GM21576 (cell line): ENCODE data around the gene PSMB5.

ENCODE experiments used
- ATAC-seq: cut with Tn5 transposase; IDR thresholded peaks from one replicate; pipeline ENCODE4 v1.9.1; 2021; ENCODE audit warnings: mild to moderate bottlenecking, moderate library complexity; ENCODE audit not compliant: unreplicated experiment

Gene PSMB5

DNA sequence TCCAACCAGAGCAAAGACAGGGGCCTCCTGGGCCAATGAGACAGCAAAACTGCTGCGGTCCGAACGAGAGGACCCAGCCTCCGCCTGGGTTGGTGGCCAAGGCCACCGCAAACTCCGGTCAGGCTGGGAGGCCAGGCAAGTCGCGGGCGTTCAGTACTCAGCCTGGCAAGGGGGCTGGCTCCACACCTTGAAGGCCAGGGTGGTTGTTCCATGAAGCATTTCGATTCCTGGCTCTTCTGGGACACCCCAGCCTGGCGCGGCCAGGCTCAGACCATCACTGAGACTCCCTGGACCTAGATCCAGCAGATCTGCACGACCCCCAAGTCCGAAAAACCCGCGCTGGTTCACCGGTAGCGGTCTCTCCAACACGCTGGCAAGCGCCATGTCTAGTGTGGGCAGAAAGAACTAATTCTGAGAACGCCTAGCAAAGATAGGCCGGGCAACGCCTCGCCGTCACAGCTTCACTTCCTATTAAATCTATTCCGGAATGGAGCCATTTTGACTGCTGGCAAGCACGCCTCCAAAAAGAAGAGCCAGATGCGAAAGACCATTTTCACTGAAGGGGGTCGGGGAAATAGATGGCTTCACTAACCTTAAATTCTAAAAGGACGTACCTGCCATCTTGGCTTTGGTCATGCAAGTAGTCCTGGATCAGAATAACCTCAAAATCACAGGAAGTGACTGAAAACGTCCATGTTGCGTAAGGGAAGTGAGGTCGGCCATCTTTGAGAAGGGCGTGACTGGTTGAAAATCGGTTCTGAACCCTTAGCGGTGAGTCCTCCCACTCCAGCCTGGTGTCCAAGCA lies at the start of gene PSMB5:
TSS of gene PSMB5 (minus strand) at position 403 of the 805 bp plus-strand sequence. CDS start at position 384, 19 bp downstream.
- peak; percentile 92 for ATAC-seq

DNA sequence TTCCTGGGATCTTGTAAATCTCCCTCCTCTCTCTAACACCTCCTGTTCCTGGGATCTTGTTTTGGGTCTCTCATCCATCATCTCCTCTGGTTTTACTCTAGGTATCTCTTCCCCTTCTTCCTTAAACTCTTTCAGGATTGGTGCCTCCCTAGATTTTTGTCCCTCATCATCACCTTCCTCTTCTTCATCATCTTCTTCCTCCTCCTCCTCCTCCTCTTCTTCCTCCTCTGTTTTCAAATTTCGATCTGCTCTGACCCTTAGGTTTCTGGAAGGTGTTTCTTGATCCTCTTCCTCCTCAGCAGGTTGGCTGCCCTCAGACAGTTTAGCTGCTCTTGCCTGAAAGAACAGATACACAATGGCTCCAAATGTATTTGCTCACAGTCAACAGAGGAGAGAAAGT lies 45.8 kb upstream of the PSMB5 start:
- no peak for ATAC-seq

DNA sequence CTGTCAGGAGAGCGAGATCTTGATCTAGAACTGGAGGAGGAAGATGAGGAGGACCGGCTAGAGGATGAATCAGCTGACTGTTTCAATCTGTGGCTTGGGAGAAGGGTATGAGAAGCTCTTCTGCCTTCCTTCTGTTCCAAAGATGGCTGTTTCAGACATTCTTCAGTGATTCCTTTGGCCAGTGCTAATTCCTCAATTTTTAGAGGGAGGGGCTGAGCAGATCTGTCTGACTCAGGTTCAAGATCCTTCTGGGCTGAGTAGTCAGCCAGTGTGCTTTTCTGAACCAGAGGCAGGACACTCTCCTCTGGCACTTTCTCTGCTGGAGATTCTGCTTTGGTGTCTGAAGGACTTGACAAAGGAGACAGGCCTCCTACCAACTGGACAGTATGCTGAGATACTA lies 45.0 kb upstream of the PSMB5 start:
- ATAC-seq, result no peak

DNA sequence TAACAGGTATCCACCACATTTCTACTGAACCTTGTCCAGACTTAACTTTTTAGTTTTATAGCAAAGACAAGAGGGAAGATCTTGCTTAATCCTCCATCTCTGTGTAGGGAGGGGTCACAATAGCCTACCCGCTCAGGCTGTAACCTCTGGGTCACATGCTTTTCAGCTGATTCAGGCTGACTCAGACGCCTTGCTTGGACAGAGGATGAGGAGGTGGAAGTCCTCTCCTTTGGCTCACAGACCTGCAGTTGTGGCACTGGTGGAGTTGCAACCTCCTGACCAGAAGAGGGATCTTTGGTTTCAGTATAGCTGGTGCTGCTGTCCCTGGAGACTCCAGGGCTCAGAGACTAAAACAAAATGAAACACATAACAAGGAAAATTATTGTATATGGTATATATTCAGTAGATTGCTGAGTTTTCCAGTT lies 44.0 kb upstream of the PSMB5 start:
- ATAC-seq, result no peak

DNA sequence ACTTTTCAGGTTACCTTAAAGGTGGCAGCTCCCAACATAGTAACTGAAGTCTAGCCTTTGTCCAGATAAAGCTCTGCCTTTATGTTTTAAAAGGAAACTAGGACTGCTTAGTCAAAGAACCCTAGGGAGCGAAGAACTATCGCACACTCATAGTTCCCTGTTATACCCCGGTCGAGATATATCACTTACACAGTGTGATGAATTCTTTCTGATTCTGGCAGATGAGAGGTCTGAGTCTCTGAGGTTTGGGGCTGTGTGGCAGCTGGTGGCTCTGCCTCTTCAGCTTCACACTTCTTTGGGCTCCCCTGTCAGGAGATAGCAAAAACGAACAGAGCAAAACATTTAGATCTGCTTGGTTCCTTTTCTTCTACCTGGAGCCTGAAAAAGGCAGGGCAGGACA lies 43.3 kb upstream of the PSMB5 start:
- ATAC-seq, result no peak

DNA sequence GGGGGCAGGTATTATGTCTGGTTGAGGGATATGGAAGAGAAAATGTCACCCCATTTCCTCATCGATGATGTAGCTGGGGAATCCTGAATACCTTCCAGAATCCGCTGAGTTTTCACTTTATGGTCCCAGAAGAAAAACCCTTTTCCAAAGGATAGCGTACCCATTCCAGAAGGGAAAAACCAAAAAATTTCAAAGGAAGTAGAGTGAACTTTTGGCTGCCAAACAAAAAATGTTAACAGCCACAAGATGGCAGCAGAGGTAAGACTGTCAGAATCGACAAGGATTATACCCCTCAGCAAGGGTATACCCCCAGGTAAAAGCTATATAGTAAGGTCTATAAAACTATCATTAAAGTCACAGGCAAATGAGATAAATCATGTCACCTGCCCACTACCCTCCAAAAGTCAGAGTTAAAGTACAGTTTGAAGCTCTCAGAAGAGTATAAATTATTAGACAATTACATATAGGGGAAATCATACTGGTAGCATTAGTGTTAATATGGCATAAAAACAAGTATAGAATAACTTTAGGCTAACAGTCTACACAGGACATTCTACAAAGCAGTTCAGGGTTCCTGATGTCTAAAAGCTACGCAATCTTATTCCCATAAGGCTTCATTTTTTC lies 42.2 kb upstream of the PSMB5 start:
- ATAC-seq, result no peak

DNA sequence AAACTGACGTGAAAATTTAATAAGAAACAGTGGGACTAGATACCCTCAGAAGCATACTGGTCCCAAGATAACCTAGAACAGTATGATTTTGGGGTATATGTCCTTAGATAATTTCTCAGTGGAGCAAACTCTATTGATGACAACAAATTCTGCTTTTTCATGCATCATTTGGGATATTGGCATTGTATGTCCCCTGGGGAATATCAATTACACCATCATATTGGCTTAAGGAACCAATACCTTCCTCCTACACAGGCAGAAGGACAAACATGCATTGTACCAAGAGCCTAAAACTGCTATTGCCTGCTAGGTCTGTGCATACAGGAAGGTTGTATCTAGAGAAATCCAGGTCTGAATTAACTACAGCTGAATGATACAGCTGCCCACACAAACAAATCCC lies 40.2 kb upstream of the PSMB5 start:
- no peak for ATAC-seq

DNA sequence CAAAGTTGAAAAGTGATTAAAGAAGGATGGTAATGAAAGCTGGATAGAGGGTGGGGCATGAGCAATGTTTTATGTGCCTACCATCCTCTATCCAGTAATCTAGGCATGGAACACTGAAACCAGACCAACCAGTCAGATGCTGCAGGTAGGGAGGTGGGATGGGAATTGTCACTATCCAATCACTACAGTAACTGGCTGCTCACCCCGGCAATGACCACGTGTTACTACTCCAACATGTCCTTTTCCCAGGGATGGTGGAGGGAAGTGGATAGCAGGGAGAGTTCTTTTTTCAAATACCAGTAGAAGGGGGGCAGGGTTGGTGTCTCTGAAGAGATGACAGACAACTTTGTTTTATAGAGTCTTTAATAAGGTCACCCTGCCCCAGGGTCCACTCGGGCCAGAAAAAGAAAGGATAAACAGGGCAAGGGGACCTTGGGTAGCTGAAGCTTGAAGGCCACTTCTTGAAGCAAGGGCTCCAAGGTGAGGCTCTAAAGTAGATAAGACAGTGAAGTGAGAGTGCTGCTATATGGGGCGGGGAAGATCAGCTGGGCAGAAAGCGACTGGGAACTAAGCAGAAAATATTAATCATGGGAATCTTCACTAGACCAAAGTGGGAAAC lies 37.3 kb upstream of the PSMB5 start:
- no peak for ATAC-seq

DNA sequence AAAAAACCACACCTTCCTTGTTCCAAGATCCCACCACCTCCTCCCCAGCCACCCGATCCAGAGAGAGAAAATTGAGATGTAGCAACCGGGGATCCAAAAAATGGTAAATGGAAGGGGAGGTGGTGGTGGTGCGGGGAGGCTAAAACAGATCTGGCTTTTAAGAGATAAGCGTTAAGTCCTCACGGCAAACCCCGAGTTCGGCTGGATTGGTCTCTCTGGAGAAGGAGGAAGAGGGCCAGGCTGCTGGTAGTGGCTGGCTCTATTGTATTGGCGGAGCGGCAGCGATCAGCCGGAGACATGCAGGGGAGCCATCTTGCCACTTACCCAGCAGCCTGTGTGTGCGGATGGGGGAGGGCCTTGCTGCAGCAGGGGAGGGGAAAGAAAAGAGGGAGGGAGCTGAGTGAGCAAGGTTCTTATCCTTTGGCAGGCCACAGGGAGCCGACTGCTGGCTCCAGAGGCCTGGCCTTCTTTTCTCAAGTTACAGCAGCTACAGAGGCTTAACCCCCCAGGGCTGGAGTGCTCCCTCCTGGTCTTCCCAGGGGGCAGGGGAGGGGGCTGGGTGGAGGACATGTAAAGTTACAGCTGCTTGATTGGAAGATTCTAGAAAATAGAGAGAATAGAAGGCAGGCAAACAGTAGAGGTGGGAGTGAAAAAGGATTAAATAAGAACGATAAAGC lies 36.7 kb upstream of the PSMB5 start:
- ATAC-seq, result peak; percentile 90

DNA sequence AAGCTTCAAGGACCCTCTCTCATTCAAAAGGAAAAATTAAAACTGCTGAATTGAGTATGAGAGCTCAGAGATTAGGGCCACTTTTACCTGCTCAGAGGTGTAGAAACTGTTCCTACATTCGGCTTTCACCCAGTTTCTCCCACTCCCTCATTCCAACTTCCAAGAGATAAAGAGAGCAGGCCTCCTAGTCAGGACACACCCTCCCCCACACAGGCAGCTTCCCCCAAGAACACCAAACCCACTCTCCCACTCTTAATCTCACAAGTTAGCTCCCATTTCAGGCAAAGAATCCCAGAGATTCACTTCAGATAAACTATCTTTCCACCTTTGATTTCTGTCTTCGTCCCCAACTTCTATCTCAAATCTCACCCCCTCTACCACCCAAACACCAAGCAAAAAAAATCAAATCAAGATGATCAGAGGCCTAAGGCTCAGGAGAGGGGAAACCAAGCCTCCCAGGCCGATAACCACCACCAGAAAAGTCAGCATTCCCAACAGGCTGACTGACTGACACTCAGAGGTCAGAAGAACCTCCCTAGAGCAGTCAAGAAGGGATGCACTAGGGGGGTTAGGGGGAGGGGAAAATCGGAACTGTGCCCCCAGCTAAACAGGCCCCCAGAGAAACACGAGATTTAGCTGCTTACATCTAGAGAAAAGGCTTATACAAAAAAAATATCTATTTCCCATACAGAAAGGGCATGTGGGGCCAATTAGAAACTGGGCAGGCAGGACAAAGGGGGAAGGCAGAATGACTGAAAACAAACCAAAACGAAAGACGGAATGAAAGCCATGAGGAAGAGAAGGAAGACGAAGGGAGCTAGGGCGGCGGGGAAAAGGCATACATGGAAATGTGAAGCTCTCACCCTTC lies 35.8 kb upstream of the PSMB5 start:
- no peak for ATAC-seq

DNA sequence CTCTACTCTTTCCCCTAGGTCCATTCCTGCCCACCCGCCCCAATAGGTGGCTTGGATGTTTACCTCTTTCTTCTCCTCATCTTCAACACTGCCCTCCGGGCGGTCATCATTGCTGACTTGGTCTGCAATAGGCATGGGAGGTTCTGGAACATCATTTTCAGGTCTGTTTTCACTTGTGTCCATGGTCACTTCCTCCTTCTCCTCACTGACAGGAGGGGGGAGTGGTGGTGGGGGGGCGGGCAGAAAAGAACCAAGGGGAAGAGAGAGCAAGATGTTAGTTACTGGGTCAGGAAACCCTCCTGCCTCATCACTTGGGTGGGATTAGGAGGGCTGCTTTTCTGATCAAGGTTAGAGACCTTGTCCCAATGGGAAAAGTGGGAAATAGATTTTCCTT lies 34.7 kb upstream of the PSMB5 start:
- no peak for ATAC-seq

DNA sequence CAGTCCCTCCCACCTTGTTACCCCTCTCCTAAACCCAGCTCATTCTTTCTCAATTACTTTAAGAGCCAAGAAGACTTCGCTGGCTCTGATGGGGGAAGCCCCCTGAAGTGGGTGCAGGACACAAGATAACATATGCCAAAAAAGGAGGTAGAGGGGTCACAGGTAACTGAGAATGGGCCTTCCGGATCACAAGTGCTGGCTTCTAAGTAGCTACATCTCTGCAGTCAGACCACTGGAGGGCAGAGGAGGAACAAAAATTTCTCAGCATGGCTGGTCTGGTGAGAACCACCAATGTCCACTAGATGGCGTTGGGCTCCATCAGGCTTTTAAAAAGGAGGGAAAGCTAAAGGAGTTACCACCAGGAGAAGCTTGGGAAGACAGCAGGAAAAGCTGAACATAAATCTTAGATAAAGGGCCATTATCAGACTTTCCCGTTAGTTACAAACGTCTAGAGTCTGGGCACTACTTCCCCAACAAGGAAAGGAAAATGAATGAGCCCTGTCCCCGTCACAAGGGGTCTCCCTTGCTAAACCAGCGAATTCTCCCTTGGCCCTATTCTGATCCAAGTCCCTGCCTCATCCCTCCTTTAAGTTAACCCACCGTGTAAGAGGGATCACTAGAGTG lies 34.2 kb upstream of the PSMB5 start:
- peak; percentile 68 for ATAC-seq

DNA sequence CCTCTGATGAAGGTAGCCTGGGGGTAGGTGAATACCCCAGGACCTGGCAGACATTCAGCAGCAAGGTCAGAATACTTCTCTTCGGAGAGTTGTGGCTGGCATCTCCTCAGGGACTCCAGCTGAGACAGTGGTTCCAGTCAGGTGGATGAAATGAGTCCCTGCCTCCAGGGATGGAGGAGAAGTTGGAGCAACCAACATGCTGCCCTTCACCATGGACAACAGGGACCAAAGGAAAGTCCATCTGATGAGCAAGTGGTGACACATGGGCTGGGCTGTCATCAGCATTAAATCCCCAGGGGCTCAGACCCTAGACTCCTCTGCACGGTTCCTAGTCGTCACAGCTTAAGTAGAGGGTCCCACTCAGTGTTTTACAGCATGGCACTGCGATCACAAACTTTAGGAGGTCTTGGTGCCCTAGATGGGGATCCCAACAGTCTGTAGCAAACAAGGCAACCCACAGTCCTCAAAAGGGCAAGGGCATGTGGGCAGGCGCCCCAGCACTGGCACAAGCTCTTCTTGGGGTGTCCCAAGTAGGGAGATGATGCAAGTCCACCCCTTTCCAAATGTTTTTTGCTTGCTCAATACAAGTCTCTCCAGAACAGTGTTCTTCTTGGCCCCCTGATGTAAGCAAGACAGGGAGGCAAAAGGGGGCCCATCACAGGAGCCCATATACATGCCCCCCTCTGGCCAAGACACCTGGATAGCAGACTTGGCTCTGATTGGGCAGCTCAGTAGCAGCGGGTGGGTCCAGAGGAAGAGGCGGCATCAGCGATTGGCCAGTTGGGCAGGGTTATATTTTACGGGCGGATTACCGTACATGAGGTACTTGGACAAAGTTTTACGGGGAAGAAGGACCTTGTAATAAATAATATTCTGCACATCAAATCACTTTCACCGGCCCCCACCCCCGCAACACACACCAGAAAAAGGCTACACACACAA lies 33.4 kb upstream of the PSMB5 start:
- no peak for ATAC-seq

DNA sequence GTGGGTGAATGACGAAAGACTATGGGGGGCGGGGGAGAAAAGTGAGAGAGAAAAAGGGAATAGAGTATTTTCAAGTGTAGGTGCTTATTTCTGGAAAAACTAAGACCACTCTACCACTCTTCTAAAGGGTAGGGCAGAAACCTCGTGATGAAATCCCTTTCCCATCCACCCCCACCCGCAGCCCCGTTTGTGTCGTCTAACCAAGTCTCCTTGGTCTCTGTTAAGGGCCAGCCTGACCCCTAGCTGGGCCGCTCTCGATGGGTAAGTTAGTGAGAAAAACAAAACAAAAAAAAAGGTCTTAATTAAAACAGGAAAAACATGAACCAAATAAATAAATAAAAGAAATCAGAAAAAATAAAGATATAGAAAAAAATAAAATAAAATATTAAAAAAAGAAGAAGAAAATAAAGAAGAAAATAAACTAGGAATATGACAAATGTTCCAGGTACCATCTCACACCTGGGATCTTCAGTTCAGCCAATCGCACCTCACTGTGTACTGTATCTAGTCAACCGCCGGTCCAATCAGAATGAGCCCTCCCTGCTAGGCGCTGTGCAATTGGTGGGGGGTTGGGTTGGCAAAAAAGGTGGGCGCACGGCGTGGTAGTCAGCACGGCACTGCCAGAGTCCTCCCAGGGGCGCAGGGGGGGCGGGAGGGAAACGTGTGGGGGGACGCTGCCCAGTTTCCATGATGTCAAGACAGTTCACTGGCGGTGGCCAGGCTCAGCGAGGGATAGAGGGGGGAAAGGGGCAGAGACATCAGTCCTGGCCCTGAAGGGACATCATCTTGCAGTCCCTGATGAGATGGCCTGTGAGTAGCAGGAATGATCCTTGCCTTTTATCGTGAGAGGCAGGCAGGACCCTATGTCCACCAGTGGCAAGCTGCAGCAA lies 32.4 kb upstream of the PSMB5 start:
- no peak for ATAC-seq

DNA sequence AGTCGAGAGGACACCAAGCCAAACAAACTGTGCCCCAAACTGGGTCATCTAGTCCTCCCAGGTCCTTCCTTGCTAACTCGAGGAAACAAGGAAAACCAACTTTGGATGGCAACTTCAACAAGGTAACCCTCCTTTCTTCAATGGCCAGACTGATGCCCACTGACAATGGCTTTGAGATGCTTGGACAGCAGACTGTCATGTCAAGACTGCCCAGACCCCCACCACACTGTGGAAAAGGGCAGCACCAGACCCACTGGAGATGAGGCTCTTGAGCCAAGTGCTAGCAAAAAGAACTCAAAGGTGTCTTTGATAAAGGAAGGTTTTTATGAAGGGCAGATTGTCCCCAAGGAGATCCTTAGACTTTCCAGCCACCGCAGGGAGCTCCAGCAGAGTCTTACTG lies 31.7 kb upstream of the PSMB5 start:
- ATAC-seq, result no peak

DNA sequence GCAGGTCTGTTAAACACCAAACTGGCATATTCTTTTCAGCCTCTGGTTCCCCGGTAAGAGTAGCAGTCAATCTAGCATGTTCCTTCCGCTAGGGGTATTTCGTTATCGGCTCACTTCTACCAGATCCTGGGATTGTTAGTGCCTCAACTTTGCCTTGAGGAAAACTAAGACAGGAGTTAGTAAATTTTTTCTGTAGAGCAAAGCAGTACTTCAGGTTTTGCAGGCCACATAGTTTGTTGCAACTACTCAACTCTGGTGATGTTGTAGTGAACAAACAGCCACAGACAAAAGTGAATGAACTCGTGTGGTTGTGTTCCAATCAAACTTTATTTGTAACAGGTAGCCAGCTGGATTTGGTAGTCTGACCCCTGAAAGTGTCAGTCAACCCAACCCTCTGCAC lies 28.9 kb upstream of the PSMB5 start:
- ATAC-seq, result no peak

DNA sequence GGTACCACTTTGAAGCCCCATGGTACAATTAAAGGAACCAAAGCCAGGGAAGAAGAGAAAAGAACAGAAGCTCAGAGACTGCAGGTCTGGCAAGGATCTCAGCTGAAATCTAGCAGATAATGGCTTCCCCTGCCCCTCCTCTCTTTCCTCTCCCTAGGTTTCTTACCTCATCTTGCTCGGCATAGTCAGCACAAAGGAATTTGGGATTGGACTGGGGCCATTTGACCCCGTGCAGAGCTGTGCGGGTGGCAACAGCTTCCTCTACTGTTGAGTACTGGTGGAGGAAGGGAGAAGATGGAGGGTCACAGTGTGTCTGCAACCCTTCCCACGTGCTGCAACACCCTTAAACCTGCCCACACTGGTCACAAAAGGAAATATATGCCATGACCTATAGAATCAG lies 27.3 kb upstream of the PSMB5 start:
- no peak for ATAC-seq
